Thoracic aorta (tissue), 2 donors: ENCODE results near the gene GPC5. TPM values are rescaled to one million over a fixed set of nuclear protein-coding genes. Genes with fewer than 3 reads are reported as not detected.
"Not testable (repeated sequence)": the region's sequence is repeated elsewhere in the genome, so short reads cannot be mapped to it uniquely, and the experiment has no call there.

ENCODE experiments used
- ATAC-seq: fragments of 150-250 bp; one replicate; pipeline ENCODE4 v1.8.0; 2017; ENCODE audit warnings: low read depth; ENCODE audit not compliant: insufficient number of reproducible peaks, low FRiP score
- DNase-seq: peaks from one replicate; pipeline ENCODE4 v3.0.0-alpha.2; 2020; ENCODE audit warnings: low spot score
- H3K27ac ChIP-seq, 2 donors: fragments of 200-600 bp; sonication (generic); 1 replicate in 1 of 2; 2 replicates in 1 of 2; pipeline ENCODE4 v1.5.1; 2016; ENCODE audit warnings: mild to moderate bottlenecking in 2 of 2, moderate library complexity in 2 of 2
- H3K27me3 ChIP-seq: fragments of 200-600 bp; sonication (generic); replicated peaks from 2 replicates; pipeline ENCODE4 v1.6.0; 2016; ENCODE audit warnings: mild to moderate bottlenecking; ENCODE audit not compliant: insufficient read depth
- H3K36me3 ChIP-seq: fragments of 200-600 bp; sonication (generic); one replicate; pipeline ENCODE4 v1.5.1; 2016
- H3K4me1 ChIP-seq, 2 donors: fragments of 200-600 bp; sonication (generic); 1 replicate in 1 of 2; 2 replicates in 1 of 2; pipeline versions ENCODE4 v1.5.1 to v1.6.0; 2016; ENCODE audit warnings: low read depth in 2 of 2, mild to moderate bottlenecking in 1 of 2; ENCODE audit not compliant: control insufficient read depth in 1 of 2
- H3K4me3 ChIP-seq: fragments of 200-600 bp; sonication (generic); 2 replicates; pipeline ENCODE4 v1.5.1; 2016; ENCODE audit warnings: mild to moderate bottlenecking
- H3K9me3 ChIP-seq: fragments of 200-600 bp; sonication (generic); 2 replicates; pipeline ENCODE4 v1.5.1; 2016
- CTCF ChIP-seq: fragments of 200-600 bp; sonication (generic); IDR thresholded peaks from one replicate; pipeline ENCODE4 v1.5.1; 2019; ENCODE audit warnings: antibody characterized with exemption
- total RNA-seq, 2 donors: library from RNA; depleted of rRNA; stranded (reverse); fragments of >200 nt; gene quantifications; one replicate each; pipeline versions ENCODE4 v1.1.0 to v1.2.3, GENCODE V29; 2016

Gene GPC5
- total RNA-seq, 2 donors from 2014 or later: 3.3 TPM; not detected in 1

DNA sequence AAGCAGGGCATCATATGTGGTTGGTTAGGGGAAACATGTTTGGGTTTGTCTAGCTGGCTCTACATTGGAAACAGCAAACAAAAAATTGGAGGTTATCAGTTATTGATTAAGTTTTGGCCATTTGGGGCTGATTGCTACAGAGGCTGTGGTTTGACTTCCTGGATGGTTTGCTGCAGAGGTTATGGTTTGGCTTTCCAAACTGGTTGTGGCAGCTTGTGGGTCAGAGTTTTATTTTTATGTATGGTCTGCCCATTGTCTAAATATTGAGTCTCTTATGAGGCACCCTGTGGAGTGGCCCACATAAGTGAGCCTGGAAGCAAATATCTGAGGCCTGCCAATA lies 261.6 kb downstream of the GPC5 start:
- ATAC-seq (no peak), DNase-seq (no peak)
- no peaks in the 10 kb centered on the region for H3K36me3 ChIP-seq
- H3K4me1 ChIP-seq: no peaks in the 10 kb centered on the region
- no peak overlapping the region for H3K4me3 ChIP-seq
- no peak for TF ChIP-seq CTCF
- H3K9me3 ChIP-seq: no peaks in the 10 kb centered on the region
- H3K27me3 ChIP-seq: no peaks in the 10 kb centered on the region
- no peak overlapping the region for H3K27ac ChIP-seq

GRCh38 chr13:91661692-91662490 lies 263.5 kb downstream of the GPC5 start:
- Histone ChIP-seq H3K4me3 (no peak overlapping the region), H3K9me3 (no peaks in the 10 kb centered on the region), H3K27ac (no peak overlapping the region), H3K4me1 (no peaks in the 10 kb centered on the region), H3K27me3 (no peaks in the 10 kb centered on the region), H3K36me3 (no peaks in the 10 kb centered on the region)
- ATAC-seq (no peak), DNase-seq (no peak)
- TF ChIP-seq CTCF: no peak

DNA sequence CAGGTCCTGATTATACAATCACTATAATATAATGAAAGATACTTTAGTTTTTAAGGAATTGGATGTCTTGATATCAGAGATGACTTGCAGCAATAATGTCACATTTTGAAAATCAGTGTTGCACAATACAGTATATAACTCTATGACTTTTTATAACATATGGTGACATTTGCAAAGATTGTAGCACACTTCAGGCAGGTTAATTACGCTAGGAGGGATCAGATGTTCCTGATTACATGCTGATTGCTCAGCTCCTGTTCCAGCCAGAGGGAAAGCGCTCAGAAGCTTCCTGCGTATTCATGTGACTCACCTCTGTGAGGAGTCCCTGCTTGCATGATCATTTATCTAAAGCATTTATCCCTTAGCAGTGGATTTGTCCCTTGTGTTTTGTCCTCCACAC lies 265.6 kb downstream of the GPC5 start:
- Histone ChIP-seq H3K27me3 (no peaks in the 10 kb centered on the region), H3K27ac (no peak overlapping the region), H3K4me1 (no peaks in the 10 kb centered on the region), H3K36me3 (no peaks in the 10 kb centered on the region), H3K4me3 (no peak overlapping the region), H3K9me3 (no peaks in the 10 kb centered on the region)
- DNase-seq (no peak), ATAC-seq (no peak)
- TF ChIP-seq CTCF: no peak

DNA sequence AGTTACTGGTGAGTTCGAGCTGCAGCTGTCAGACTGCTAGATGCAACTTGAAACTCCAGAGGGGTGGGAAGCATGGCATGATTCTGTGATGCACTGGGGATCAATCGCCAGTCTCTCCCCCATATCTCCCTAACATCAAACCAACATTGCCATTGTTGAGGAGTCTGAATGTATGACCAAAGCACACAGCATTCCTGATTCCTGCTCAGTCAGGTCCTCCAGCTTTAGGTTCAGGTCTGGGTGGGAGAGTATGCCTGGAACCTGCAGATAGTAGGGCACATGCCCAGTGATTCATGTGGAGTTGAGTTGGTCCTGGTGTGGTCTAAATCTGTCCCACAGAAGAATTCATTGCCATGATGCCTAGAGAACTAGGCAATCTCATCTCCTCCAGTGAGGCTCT lies 269.1 kb downstream of the GPC5 start:
- no peaks in the 10 kb centered on the region for H3K4me1 ChIP-seq
- H3K27me3 ChIP-seq: no peaks in the 10 kb centered on the region
- no peaks in the 10 kb centered on the region for H3K36me3 ChIP-seq
- H3K27ac ChIP-seq: no peak overlapping the region
- TF ChIP-seq CTCF: no peak
- no peak overlapping the region for H3K4me3 ChIP-seq
- no peak for ATAC-seq
- no peak for DNase-seq
- no peaks in the 10 kb centered on the region for H3K9me3 ChIP-seq

- TF ChIP-seq CTCF: no peak
- Histone ChIP-seq H3K27me3 (no peaks in the 10 kb centered on the region), H3K9me3 (no peaks in the 10 kb centered on the region), H3K4me1 (no peaks in the 10 kb centered on the region), H3K27ac (no peak overlapping the region), H3K36me3 (no peaks in the 10 kb centered on the region), H3K4me3 (no peak overlapping the region)
- DNase-seq: no peak
- no peak for ATAC-seq
Measured at GRCh38 chr13:91668866-91669495, 270.6 kb downstream of the GPC5 start.

DNA sequence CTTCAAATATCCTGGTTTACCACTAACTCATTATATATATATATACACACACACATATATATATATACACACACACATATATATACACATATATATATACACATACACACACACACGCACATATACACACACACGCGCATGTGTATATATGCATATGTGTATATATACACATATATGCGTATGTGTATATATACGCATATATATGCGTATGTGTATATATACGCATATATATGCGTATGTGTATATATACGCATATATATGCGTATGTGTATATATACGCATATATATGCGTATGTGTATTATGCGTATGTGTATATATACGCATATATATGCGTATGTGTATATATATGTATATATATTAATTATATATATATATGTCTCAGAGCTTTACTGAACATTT lies 275.9 kb downstream of the GPC5 start:
- not testable (repeated sequence) for H3K9me3 ChIP-seq, H3K27ac ChIP-seq, ATAC-seq, H3K4me1 ChIP-seq, H3K36me3 ChIP-seq, DNase-seq, H3K4me3 ChIP-seq, H3K27me3 ChIP-seq
